OCI-M2 (cell line): Measurements from ENCODE around the gene LRRFIP2.
"Not testable (repeated sequence)": the region's sequence is repeated elsewhere in the genome, so short reads cannot be mapped to it uniquely, and the experiment has no call there.

Experiments used
- DNase-seq: peaks from one replicate; lab custom pipeline; 2025; ENCODE audit not compliant: unreplicated experiment; lab: John Stamatoyannopoulos, UW

The LRRFIP2 gene

GRCh38 chr3:37174532-37175126 lies at the start of gene LRRFIP2:
TSS of gene LRRFIP2 (minus strand) at chr3:37174582. CDS start at chr3:37148983, 25,599 bp downstream.
- DNase-seq: no peak

GRCh38 chr3:37223576-37223975 lies 49.2 kb upstream of the LRRFIP2 start:
- DNase-seq: no peak

GRCh38 chr3:37223141-37223558 lies 48.8 kb upstream of the LRRFIP2 start:
- no peak for DNase-seq

- not testable (repeated sequence) for DNase-seq
These were observed 48.2 kb upstream of the LRRFIP2 start for GRCh38 chr3:37222542-37222941.

GRCh38 chr3:37221407-37221806 lies 47.0 kb upstream of the LRRFIP2 start:
- DNase-seq: no peak

GRCh38 chr3:37219266-37219665 lies 44.9 kb upstream of the LRRFIP2 start:
- DNase-seq: no peak

- DNase-seq: no peak
These were observed 43.8 kb upstream of the LRRFIP2 start for GRCh38 chr3:37218206-37218605.

GRCh38 chr3:37217098-37217849 lies 42.9 kb upstream of the LRRFIP2 start:
- no peak for DNase-seq

GRCh38 chr3:37216597-37217097 lies 42.3 kb upstream of the LRRFIP2 start:
- DNase-seq: no peak

- DNase-seq: no peak
These were observed 39.7 kb upstream of the LRRFIP2 start for GRCh38 chr3:37214076-37214475.

- no peak for DNase-seq
These were observed 35.8 kb upstream of the LRRFIP2 start for GRCh38 chr3:37210230-37210629.

- DNase-seq: not testable (repeated sequence)
These were observed 34.2 kb upstream of the LRRFIP2 start for GRCh38 chr3:37208576-37208975.

GRCh38 chr3:37208008-37208407 lies 33.6 kb upstream of the LRRFIP2 start:
- not testable (repeated sequence) for DNase-seq

GRCh38 chr3:37206041-37206440 lies 31.7 kb upstream of the LRRFIP2 start:
- DNase-seq: not testable (repeated sequence)

- DNase-seq: no peak
These were observed 29.9 kb upstream of the LRRFIP2 start for GRCh38 chr3:37204314-37204713.

- DNase-seq: no peak
These were observed 27.7 kb upstream of the LRRFIP2 start for GRCh38 chr3:37202035-37202434.

GRCh38 chr3:37200141-37200540 lies 25.8 kb upstream of the LRRFIP2 start:
- DNase-seq: no peak

GRCh38 chr3:37198996-37199395 lies 24.6 kb upstream of the LRRFIP2 start:
- no peak for DNase-seq

GRCh38 chr3:37198547-37198946 lies 24.2 kb upstream of the LRRFIP2 start:
- no peak for DNase-seq

- no peak for DNase-seq
These were observed 23.5 kb upstream of the LRRFIP2 start for GRCh38 chr3:37197810-37198371.

- no peak for DNase-seq
These were observed 20.2 kb upstream of the LRRFIP2 start for GRCh38 chr3:37194533-37194932.

GRCh38 chr3:37190667-37191066 lies 16.3 kb upstream of the LRRFIP2 start:
- no peak for DNase-seq
